Bronchial epithelial cell (primary cell): ENCODE data around the gene STRN4. TPM values are rescaled to one million over a fixed set of nuclear protein-coding genes. Genes with fewer than 3 reads are reported as not detected.

ENCODE experiments used
- DNase-seq: peaks from one replicate; pipeline ENCODE4 v3.0.0-alpha.2; 2010; ENCODE audit warnings: low read depth
- FAIRE-seq: peaks from 2 replicates; lab custom pipeline; 2011; peaks lifted over from hg19 to GRCh38; lab: Jason Lieb, UNC
- H3K27me3 ChIP-seq: 2 replicates; pipeline ENCODE4 v1.5.1; 2011; ENCODE audit warnings: low read length; ENCODE audit not compliant: control insufficient read depth, insufficient read depth
- H3K36me3 ChIP-seq: 2 replicates; pipeline ENCODE4 v1.5.1; 2011; ENCODE audit warnings: low read length; ENCODE audit not compliant: control insufficient read depth, insufficient read depth
- H3K4me3 ChIP-seq: 2 replicates; pipeline ENCODE4 v1.5.1; 2011; ENCODE audit warnings: mild to moderate bottlenecking, low read depth, low read length, control low read depth
- CTCF ChIP-seq: IDR thresholded peaks from 2 replicates; pipeline ENCODE4 v1.5.1; 2011; ENCODE audit warnings: mild to moderate bottlenecking, moderate library complexity, low read length, control low read depth, inconsistent platforms; ENCODE audit not compliant: insufficient read depth, severe bottlenecking
- total RNA-seq: library from RNA; depleted of rRNA; stranded (reverse); fragments of >200 nt; gene quantifications from 2 replicates; pipeline ENCODE4 v1.2.1, GENCODE V29; 2014

The STRN4 gene
- total RNA-seq, 1 donor from 2014 or later: 60.3 TPM

- peak; percentile 38 for DNase-seq
- Histone ChIP-seq H3K4me3 (peak overlapping the region; percentile 77), H3K36me3 (peaks cover 20% of the 10 kb centered on the region), H3K27me3 (no peaks in the 10 kb centered on the region)
- no peak for TF ChIP-seq CTCF
- FAIRE-seq: no peak
These were observed 41.3 kb upstream of the STRN4 start for GRCh38 chr19:46787331-46788261.

- Histone ChIP-seq H3K36me3 (peaks cover 25% of the 10 kb centered on the region), H3K27me3 (no peaks in the 10 kb centered on the region), H3K4me3 (peak overlapping the region; percentile 77)
- no peak for TF ChIP-seq CTCF
- FAIRE-seq (no peak), DNase-seq (no peak)
These were observed 40.7 kb upstream of the STRN4 start for GRCh38 chr19:46787040-46787330.

GRCh38 chr19:46786236-46787039 is 40.2 kb upstream of the STRN4 start:
- H3K36me3 ChIP-seq: peaks cover 30% of the 10 kb centered on the region
- TF ChIP-seq CTCF: no peak
- DNase-seq: peak; percentile 82

GRCh38 chr19:46785980-46786235 is 39.7 kb upstream of the STRN4 start:
- DNase-seq: no peak
- FAIRE-seq: no peak
- Histone ChIP-seq H3K36me3 (peaks cover 31% of the 10 kb centered on the region), H3K27me3 (no peaks in the 10 kb centered on the region), H3K4me3 (peak overlapping the region; percentile 77)
- no peak for TF ChIP-seq CTCF

More at GRCh38 chr19:46786236-46787039, 40.2 kb upstream of the STRN4 start:
- no peak for FAIRE-seq
- Histone ChIP-seq H3K27me3 (no peaks in the 10 kb centered on the region), H3K4me3 (peak overlapping the region; percentile 77)

- peak overlapping the region; percentile 77 for H3K4me3 ChIP-seq
- FAIRE-seq: no peak
These were observed 39.1 kb upstream of the STRN4 start for GRCh38 chr19:46785054-46785979.

More at GRCh38 chr19:46785054-46785979, 39.1 kb upstream of the STRN4 start:
- TF ChIP-seq CTCF: no peak
- no peaks in the 10 kb centered on the region for H3K27me3 ChIP-seq
- peaks cover 35% of the 10 kb centered on the region for H3K36me3 ChIP-seq
- DNase-seq: no peak
